Measurements from ENCODE around the gene CFL2.
"Not testable (repeated sequence)": the region's sequence is repeated elsewhere in the genome, so short reads cannot be mapped to it uniquely, and the experiment has no call there.

The CFL2 gene

GRCh38 chr14:34711796-34712712 is 2.3 kb downstream of the CFL2 start:
- DNase-seq (ENCODE audit: low spot score) = no peak

- no peak for DNase-seq (ENCODE audit: low spot score)
These were observed 3.2 kb downstream of the CFL2 start for GRCh38 chr14:34711169-34711568.

GRCh38 chr14:34710744-34711143 is 3.6 kb downstream of the CFL2 start:
- no peak for DNase-seq (ENCODE audit: low spot score)

GRCh38 chr14:34710006-34710405 is 4.4 kb downstream of the CFL2 start:
- no peak for DNase-seq (ENCODE audit: low spot score)

GRCh38 chr14:34707722-34708121 is 6.7 kb downstream of the CFL2 start:
- no peak for DNase-seq (ENCODE audit: low spot score)

- no peak for DNase-seq (ENCODE audit: low spot score)
These were observed 12.6 kb downstream of the CFL2 start for GRCh38 chr14:34701808-34702207.

- DNase-seq (ENCODE audit: low spot score) = no peak
These were observed 13.7 kb downstream of the CFL2 start for GRCh38 chr14:34700622-34701130.

GRCh38 chr14:34699873-34700621 is 14.3 kb downstream of the CFL2 start:
- DNase-seq (ENCODE audit: low spot score) = no peak

GRCh38 chr14:34694216-34694615 is 20.2 kb downstream of the CFL2 start:
- not testable (repeated sequence) for DNase-seq (ENCODE audit: low spot score)

- no peak for DNase-seq (ENCODE audit: low spot score)
These were observed 21.0 kb downstream of the CFL2 start for GRCh38 chr14:34693228-34693939.

- DNase-seq (ENCODE audit: low spot score) = no peak
These were observed 21.5 kb downstream of the CFL2 start for GRCh38 chr14:34692898-34693227.

- no peak for DNase-seq (ENCODE audit: low spot score)
These were observed 22.0 kb downstream of the CFL2 start for GRCh38 chr14:34692348-34692747.

- no peak for DNase-seq (ENCODE audit: low spot score)
These were observed 23.2 kb downstream of the CFL2 start for GRCh38 chr14:34691206-34691605.

GRCh38 chr14:34688470-34689206 is 25.8 kb downstream of the CFL2 start:
- DNase-seq (ENCODE audit: low spot score) = no peak

GRCh38 chr14:34685819-34686428 is 28.5 kb downstream of the CFL2 start:
- DNase-seq (ENCODE audit: low spot score) = no peak

GRCh38 chr14:34684578-34684977 is 29.8 kb downstream of the CFL2 start:
- DNase-seq (ENCODE audit: low spot score) = no peak

- DNase-seq (ENCODE audit: low spot score) = no peak
These were observed 31.5 kb downstream of the CFL2 start for GRCh38 chr14:34682787-34683321.

GRCh38 chr14:34680806-34681479 is 33.5 kb downstream of the CFL2 start:
- no peak for DNase-seq (ENCODE audit: low spot score)

- DNase-seq (ENCODE audit: low spot score) = no peak
These were observed 35.7 kb downstream of the CFL2 start for GRCh38 chr14:34678735-34679134.

GRCh38 chr14:34678306-34678705 is 36.1 kb downstream of the CFL2 start:
- no peak for DNase-seq (ENCODE audit: low spot score)
